Loucy (cell line): ENCODE data around the gene HCN1.

Experiments
- CTCF ChIP-seq: fragments of 200-600 bp; sonication (generic); conservative IDR thresholded peaks from 2 replicates; pipeline ENCODE4 v1.5.1; 2014; ENCODE audit warnings: mild to moderate bottlenecking, antibody characterized with exemption, low read length
- EZH2phosphoT487 ChIP-seq: fragments of 200-600 bp; IDR thresholded peaks from 2 replicates; pipeline ENCODE4 v1.6.1; 2018; ENCODE audit warnings: antibody characterized with exemption, mild to moderate bottlenecking, moderate library complexity, borderline replicate concordance

GRCh38 chr5:45643056-45643455 lies 53.1 kb downstream of the HCN1 start:
- TF ChIP-seq CTCF (no peak), EZH2phosphoT487 (no peak)
